H1 (cell line): ENCODE measurements around the gene ADCY9.

Source experiments
- CREB1 ChIP-seq: IDR thresholded peaks from 2 replicates; pipeline ENCODE4 v1.6.1; 2012; ENCODE audit warnings: inconsistent platforms
- POLR2A ChIP-seq, 2 experiments: IDR thresholded peaks; 1 replicate in 1 of 2; 2 replicates in 1 of 2; pipeline ENCODE4 v1.6.1; 2011; ENCODE audit warnings: low read depth in 2 of 2, low read length in 2 of 2, mild to moderate bottlenecking in 2 of 2; ENCODE audit errors: control extremely low read depth in 1 of 2
- TF ChIP-seq, protein P1 (sequence below), 3 experiments: IDR thresholded peaks; 1 replicate in 2 of 3; 2 replicates in 1 of 3; pipeline versions ENCODE4 v1.5.1 to v1.6.1; 2011; ENCODE audit warnings: low read length in 3 of 3, mild to moderate bottlenecking in 3 of 3, inconsistent platforms in 2 of 3, low read depth in 1 of 3, moderate library complexity in 1 of 3; ENCODE audit not compliant: insufficient read depth in 1 of 3; ENCODE audit errors: control extremely low read depth in 1 of 3

DNA sequence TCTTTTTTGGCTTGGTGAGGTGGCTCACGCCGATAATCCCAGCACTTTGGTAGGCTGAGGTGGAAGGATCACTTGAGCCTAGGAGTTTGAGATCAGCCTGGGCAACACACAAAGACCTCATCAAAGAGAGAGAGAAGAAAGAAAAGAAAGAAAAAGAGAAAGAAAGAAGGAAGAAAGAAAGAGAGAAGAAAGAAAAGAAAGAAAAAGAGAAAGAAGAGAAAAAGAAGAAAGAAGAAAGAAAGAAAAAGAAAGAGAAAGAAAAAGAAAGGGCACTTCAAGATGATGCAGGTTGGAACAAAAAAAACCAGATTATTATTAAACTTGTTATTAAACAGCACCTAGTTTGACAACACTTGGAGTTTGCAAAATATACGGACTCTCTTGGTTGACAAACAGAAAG, 21.2 kb upstream of the ADCY9 start:
- TF ChIP-seq CREB1 (no peak), POLR2A (IDR thresholded peaks at IDR 0.05; ENCODE audit: control extremely low read depth in 1 of 2, low read depth in 2 of 2, low read length in 2 of 2) (no peak)
- TF ChIP-seq, protein P1, sequence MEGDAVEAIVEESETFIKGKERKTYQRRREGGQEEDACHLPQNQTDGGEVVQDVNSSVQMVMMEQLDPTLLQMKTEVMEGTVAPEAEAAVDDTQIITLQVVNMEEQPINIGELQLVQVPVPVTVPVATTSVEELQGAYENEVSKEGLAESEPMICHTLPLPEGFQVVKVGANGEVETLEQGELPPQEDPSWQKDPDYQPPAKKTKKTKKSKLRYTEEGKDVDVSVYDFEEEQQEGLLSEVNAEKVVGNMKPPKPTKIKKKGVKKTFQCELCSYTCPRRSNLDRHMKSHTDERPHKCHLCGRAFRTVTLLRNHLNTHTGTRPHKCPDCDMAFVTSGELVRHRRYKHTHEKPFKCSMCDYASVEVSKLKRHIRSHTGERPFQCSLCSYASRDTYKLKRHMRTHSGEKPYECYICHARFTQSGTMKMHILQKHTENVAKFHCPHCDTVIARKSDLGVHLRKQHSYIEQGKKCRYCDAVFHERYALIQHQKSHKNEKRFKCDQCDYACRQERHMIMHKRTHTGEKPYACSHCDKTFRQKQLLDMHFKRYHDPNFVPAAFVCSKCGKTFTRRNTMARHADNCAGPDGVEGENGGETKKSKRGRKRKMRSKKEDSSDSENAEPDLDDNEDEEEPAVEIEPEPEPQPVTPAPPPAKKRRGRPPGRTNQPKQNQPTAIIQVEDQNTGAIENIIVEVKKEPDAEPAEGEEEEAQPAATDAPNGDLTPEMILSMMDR (IDR thresholded peaks at IDR 0.05; ENCODE audit: control extremely low read depth in 1 of 3, insufficient read depth in 1 of 3, low read depth in 1 of 3, low read length in 3 of 3) = no peak
